ENCODE measurements around the gene SAMD4B. TPM values are rescaled to one million over a fixed set of nuclear protein-coding genes. Genes with fewer than 3 reads are reported as not detected.

SAMD4B gene
- total and polyA plus RNA-seq, 10 of the 15 experiments (the other 5 are each of a cell fraction or from before 2014, with no cell fraction given) = 2.4 to 43.3 (median 23.9) TPM

GRCh38 chr19:39389631-39390414 is 47.6 kb downstream of the SAMD4B start:
- Histone ChIP-seq H3K9ac (ENCODE audit: control insufficient read depth, insufficient read depth, low read length) (peak overlapping the region; percentile 95), H3K36me3 (ENCODE audit: control insufficient read depth in 2 of 2, insufficient read depth in 2 of 2, low read length in 1 of 2) (peaks cover 5 to 32% of the 10 kb centered on the region in 2 experiments), H3K27ac (ENCODE audit: control insufficient read depth, insufficient read depth) (peak overlapping the region; percentile 96), H3K4me1 (ENCODE audit: control insufficient read depth, insufficient read depth, low read length) (peaks cover 10% of the 10 kb centered on the region), H4K20me1 (ENCODE audit: control insufficient read depth, insufficient read depth) (no peaks in the 10 kb centered on the region), H3K79me2 (ENCODE audit: control insufficient read depth, insufficient read depth, low read length) (peaks cover 28% of the 10 kb centered on the region), H3K4me3 (peak overlapping the region; percentile 99), H2AFZ (ENCODE audit: control insufficient read depth, low read depth, low read length) (no peak overlapping the region), H3K4me2 (ENCODE audit: control insufficient read depth, insufficient read depth) (peak overlapping the region; percentile 83), H3K9me3 (replicated peaks; ENCODE audit: control insufficient read depth, insufficient read depth, low read length) (no peaks in the 10 kb centered on the region), H3K27me3 (replicated peaks in 1 of 2; ENCODE audit: control insufficient read depth in 2 of 2, insufficient read depth in 2 of 2, low read length in 1 of 2) (no peaks in the 10 kb centered on the region)
- 55% methylated on average over 13 of the region's 13 CpGs for WGBS (ENCODE audit: insufficient coverage, insufficient replicate concordance, low lambda C conversion rate, missing lambda C conversion rate)
- ATAC-seq = no peak
- SMC1A ChIA-PET (ENCODE audit: uncharacterized antibody, unreplicated experiment) = interaction anchor here (1.8 kb wide), 1 partner anchor 22 kb away, joined by 12 read pairs; no protein-coding TSS in a partner anchor
- in situ Hi-C loops (cut with MboI) (no loop called here), intact Hi-C loops (cut with micrococcal nuclease; ENCODE audit: unreplicated experiment) (loop anchor here (2.0 kb wide), 2 partner anchors 47 to 55 kb away; partner anchors contain the start of genes SAMD4B and SUPT5H)
- TF ChIP-seq RAD21 (IDR thresholded peaks at IDR 0.05; ENCODE audit: insufficient read depth, low read depth, low read length) (no peak), TCF12 (IDR thresholded peaks at IDR 0.05; ENCODE audit: low read depth, low read length) (no peak), TCF7 (IDR thresholded peaks at IDR 0.05; ENCODE audit: borderline replicate concordance) (no peak), CHD4 (IDR thresholded peaks at IDR 0.05) (no peak), DPF2 (IDR thresholded peaks at IDR 0.05) (no peak), E4F1 (IDR thresholded peaks at IDR 0.05; ENCODE audit: borderline replicate concordance, partially characterized antibody) (no peak), EED (IDR thresholded peaks at IDR 0.05; ENCODE audit: low read depth) (no peak), SMAD1 (IDR thresholded peaks at IDR 0.05; ENCODE audit: low read depth, partially characterized antibody) (no peak), ZNF687 (IDR thresholded peaks at IDR 0.05) (no peak), RELB (IDR thresholded peaks at IDR 0.05; ENCODE audit: low read depth) (no peak)
- no peak for FAIRE-seq
- RAD21 ChIA-PET (ENCODE audit: unreplicated experiment) = interaction anchor here (1.6 kb wide), 1 partner anchor 54 kb away, joined by 6 read pairs; the partner anchor contains the start of gene GMFG
- no peak for DNase-seq (ENCODE audit: low read depth, low spot score)
- no TSS peak for BruUV-seq (replicated peaks)
- CTCF ChIA-PET = interaction anchor here (2.3 kb wide), 1 partner anchor 39 kb away, joined by 7 read pairs; no protein-coding TSS in a partner anchor
- POLR2A ChIA-PET = no interaction called here
